Astrocyte (in vitro differentiated cells and primary cell): ENCODE results near the gene TMEM219. TPM values are rescaled to one million over a fixed set of nuclear protein-coding genes. Genes with fewer than 3 reads are reported as not detected.
"Not testable (repeated sequence)": the region's sequence is repeated elsewhere in the genome, so short reads cannot be mapped to it uniquely, and the experiment has no call there.

ENCODE experiments used
- DNase-seq: peaks from one replicate; pipeline ENCODE4 v3.0.0-alpha.2; 2010; ENCODE audit warnings: low read depth
- FAIRE-seq: peaks from 2 replicates; lab custom pipeline; 2011; peaks lifted over from hg19 to GRCh38; lab: Jason Lieb, UNC
- H2AFZ ChIP-seq: 2 replicates; pipeline ENCODE4 v1.6.0; 2012; ENCODE audit warnings: low read depth, low read length, inconsistent platforms
- H3K27ac ChIP-seq: 2 replicates; pipeline ENCODE4 v1.5.1; 2011; ENCODE audit warnings: low read depth, low read length, inconsistent platforms
- H3K27me3 ChIP-seq: 2 replicates; pipeline ENCODE4 v1.6.0; 2011; ENCODE audit warnings: low read length, inconsistent platforms; ENCODE audit not compliant: insufficient read depth
- H3K36me3 ChIP-seq: 2 replicates; pipeline ENCODE4 v1.5.1; 2011; ENCODE audit warnings: low read length, inconsistent platforms; ENCODE audit not compliant: insufficient read depth
- H3K4me1 ChIP-seq: 2 replicates; pipeline ENCODE4 v1.5.1; 2011; ENCODE audit warnings: low read length, inconsistent platforms; ENCODE audit not compliant: insufficient read depth
- H3K4me2 ChIP-seq: 2 replicates; pipeline ENCODE4 v1.6.0; 2012; ENCODE audit warnings: low read length, inconsistent platforms
- H3K4me3 ChIP-seq: 2 replicates; pipeline ENCODE4 v1.5.1; 2011; ENCODE audit warnings: low read depth, mild to moderate bottlenecking, low read length, inconsistent platforms; ENCODE audit not compliant: insufficient read depth
- H3K79me2 ChIP-seq: 2 replicates; pipeline ENCODE4 v1.6.0; 2012; ENCODE audit warnings: mild to moderate bottlenecking, low read length, inconsistent platforms; ENCODE audit not compliant: insufficient read depth
- H3K9ac ChIP-seq: 2 replicates; pipeline ENCODE4 v1.6.0; 2012; ENCODE audit warnings: mild to moderate bottlenecking, low read length, inconsistent platforms
- H3K9me3 ChIP-seq: 2 replicates; pipeline ENCODE4 v1.5.1; 2012; ENCODE audit warnings: low read depth, mild to moderate bottlenecking, low read length, inconsistent platforms; ENCODE audit not compliant: insufficient read depth
- H4K20me1 ChIP-seq: 2 replicates; pipeline ENCODE4 v1.6.0; 2012; ENCODE audit warnings: low read length, inconsistent platforms; ENCODE audit not compliant: insufficient read depth
- H3K27ac Mint-ChIP-seq: one replicate; pipeline ENCODE4 v1.8.0; 2021; ENCODE audit warnings: mild to moderate bottlenecking, mixed read lengths; ENCODE audit not compliant: unreplicated experiment
- H3K27me3 Mint-ChIP-seq: one replicate; pipeline ENCODE4 v1.8.0; 2021; ENCODE audit warnings: low read depth, mixed read lengths; ENCODE audit not compliant: unreplicated experiment
- H3K36me3 Mint-ChIP-seq: one replicate; pipeline ENCODE4 v1.8.0; 2021; ENCODE audit warnings: low read depth, mixed read lengths; ENCODE audit not compliant: unreplicated experiment
- H3K4me1 Mint-ChIP-seq: one replicate; pipeline ENCODE4 v1.8.0; 2021; ENCODE audit warnings: low read depth, mixed read lengths; ENCODE audit not compliant: unreplicated experiment
- H3K4me3 Mint-ChIP-seq: one replicate; pipeline ENCODE4 v1.8.0; 2021; ENCODE audit warnings: mild to moderate bottlenecking, moderate library complexity, mixed read lengths; ENCODE audit not compliant: unreplicated experiment
- H3K9me3 Mint-ChIP-seq: one replicate; pipeline ENCODE4 v1.8.0; 2021; ENCODE audit warnings: mild to moderate bottlenecking, mixed read lengths; ENCODE audit not compliant: unreplicated experiment
- EZH2 ChIP-seq: IDR thresholded peaks from 2 replicates; pipeline ENCODE4 v1.6.1; 2012; ENCODE audit warnings: mild to moderate bottlenecking, low read length, inconsistent platforms; ENCODE audit not compliant: insufficient read depth
- total RNA-seq: library from RNA; stranded (reverse); gene quantifications from 2 replicates; pipeline ENCODE4 v1.2.1, GENCODE V29; 2021
- TF ChIP-seq, protein P1 (sequence below): IDR thresholded peaks from 2 replicates; pipeline ENCODE4 v1.5.1; 2011; ENCODE audit warnings: low read depth, mild to moderate bottlenecking, inconsistent platforms, low read length, moderate library complexity; ENCODE audit not compliant: insufficient read depth

Gene TMEM219
- total RNA-seq, 1 donor from 2014 or later = 96.6 TPM

DNA sequence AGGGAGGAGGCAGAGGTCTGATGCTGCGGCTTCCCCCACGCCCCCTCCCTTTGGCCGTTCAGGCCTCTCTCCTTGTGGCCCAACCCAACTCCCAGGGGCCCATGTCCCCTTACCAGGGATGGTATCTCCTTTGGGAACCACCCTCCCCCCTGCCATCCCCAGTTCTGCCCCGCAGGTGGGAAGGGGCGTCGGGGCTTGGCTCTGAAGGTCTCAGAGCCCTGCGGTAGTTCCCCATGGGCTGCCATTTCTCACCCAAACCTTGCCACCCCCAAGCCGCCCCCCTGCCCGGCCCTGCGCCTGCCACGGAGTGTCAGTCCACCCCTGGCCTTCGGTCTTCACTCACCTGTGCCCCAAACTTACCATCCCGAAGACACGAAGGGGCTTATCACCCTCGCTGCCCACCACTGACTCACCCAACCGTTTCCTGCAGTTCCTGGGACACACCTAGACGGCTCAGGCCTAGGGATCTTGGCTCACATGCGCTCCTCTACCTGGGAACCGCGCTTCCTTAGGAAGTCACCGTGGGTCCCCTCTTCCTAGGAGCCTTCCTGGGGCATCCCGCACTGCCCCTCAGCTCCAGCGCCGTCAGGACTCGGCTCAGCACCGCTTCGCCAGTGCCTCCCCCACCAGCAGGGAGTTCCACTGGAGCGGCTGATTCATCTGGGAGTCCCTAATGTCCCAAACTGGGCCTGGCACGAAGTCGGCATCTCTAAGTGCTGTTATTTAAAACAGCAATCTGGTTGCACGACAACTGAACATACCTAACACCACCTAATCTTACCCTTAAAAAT lies 50.0 kb downstream of the TMEM219 start:
- DNase-seq = no peak
- Histone ChIP-seq H2AFZ (no peak overlapping the region), H3K79me2 (no peaks in the 10 kb centered on the region), H3K4me1 (peaks cover 5% of the 10 kb centered on the region), H3K9me3 (no peaks in the 10 kb centered on the region), H3K27me3 (peaks cover 8% of the 10 kb centered on the region), H4K20me1 (no peaks in the 10 kb centered on the region), H3K36me3 (no peaks in the 10 kb centered on the region), H3K4me3 (no peak overlapping the region), H3K9ac (no peak overlapping the region), H3K27ac (no peak overlapping the region), H3K4me2 (peak overlapping the region; percentile 77)
- H3K27ac Mint-ChIP-seq = no peak overlapping the region
- TF ChIP-seq, protein P1, sequence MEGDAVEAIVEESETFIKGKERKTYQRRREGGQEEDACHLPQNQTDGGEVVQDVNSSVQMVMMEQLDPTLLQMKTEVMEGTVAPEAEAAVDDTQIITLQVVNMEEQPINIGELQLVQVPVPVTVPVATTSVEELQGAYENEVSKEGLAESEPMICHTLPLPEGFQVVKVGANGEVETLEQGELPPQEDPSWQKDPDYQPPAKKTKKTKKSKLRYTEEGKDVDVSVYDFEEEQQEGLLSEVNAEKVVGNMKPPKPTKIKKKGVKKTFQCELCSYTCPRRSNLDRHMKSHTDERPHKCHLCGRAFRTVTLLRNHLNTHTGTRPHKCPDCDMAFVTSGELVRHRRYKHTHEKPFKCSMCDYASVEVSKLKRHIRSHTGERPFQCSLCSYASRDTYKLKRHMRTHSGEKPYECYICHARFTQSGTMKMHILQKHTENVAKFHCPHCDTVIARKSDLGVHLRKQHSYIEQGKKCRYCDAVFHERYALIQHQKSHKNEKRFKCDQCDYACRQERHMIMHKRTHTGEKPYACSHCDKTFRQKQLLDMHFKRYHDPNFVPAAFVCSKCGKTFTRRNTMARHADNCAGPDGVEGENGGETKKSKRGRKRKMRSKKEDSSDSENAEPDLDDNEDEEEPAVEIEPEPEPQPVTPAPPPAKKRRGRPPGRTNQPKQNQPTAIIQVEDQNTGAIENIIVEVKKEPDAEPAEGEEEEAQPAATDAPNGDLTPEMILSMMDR = no peak
- peak; percentile 46 for TF ChIP-seq EZH2
- H3K4me3 Mint-ChIP-seq = peak overlapping the region; percentile 72
- H3K4me1 Mint-ChIP-seq = no peaks in the 10 kb centered on the region
- FAIRE-seq = no peak
- no peaks in the 10 kb centered on the region for H3K36me3 Mint-ChIP-seq
- no peaks in the 10 kb centered on the region for H3K9me3 Mint-ChIP-seq
- peaks cover 30% of the 10 kb centered on the region for H3K27me3 Mint-ChIP-seq

DNA sequence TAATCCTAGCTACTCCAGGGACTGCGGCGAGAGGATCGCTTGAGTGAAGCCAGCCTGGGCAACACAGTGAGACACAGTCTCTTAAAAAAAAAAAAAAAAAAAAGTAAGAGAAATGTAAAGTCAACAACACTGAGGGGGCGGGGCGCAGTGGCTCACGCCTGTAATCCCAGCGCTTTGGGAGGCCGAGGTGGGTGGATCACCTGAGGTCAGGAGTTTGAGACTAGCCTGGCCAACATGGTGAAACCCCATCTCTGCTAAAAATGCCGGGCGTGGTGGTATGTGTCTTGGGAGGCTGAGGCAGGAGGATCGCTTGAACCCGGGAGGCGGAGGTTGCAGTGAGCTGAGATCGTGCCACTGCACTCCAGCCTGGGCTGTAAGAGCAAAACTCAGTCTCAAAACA lies 50.7 kb downstream of the TMEM219 start:
- not testable (repeated sequence) for H3K79me2 ChIP-seq, H3K4me1 Mint-ChIP-seq, H3K9me3 ChIP-seq, FAIRE-seq, H4K20me1 ChIP-seq, H3K9me3 Mint-ChIP-seq, H3K27me3 ChIP-seq, H3K4me3 ChIP-seq, H3K27ac Mint-ChIP-seq, H2AFZ ChIP-seq, H3K36me3 Mint-ChIP-seq, DNase-seq, H3K27ac ChIP-seq, H3K4me1 ChIP-seq, H3K9ac ChIP-seq, H3K36me3 ChIP-seq, H3K4me2 ChIP-seq
- peaks cover 30% of the 10 kb centered on the region for H3K27me3 Mint-ChIP-seq
- peak overlapping the region; percentile 14 for H3K4me3 Mint-ChIP-seq

DNA sequence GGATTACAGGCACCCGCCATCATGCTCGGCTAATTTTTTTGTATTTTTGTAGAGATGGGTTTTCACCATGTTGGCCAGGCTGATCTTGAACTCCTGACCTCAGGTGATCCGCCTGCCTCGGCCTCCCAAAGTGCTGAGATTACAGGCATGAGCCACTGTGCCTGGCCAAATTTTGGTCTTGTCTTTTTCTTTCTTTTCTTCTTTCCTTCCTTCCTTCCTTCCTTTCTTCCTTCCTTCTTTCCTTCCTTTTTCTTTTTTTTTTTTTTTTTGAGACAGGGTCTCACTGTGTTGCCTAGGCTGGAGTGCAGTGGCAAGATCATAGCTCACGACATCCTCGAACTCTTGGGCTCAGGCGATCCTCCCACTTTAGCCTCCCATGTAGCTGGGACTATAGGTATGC lies 53.6 kb downstream of the TMEM219 start:
- H3K4me3 Mint-ChIP-seq, H2AFZ ChIP-seq, FAIRE-seq, H3K79me2 ChIP-seq, H3K9me3 Mint-ChIP-seq, H3K36me3 Mint-ChIP-seq, H3K36me3 ChIP-seq, DNase-seq, H3K27me3 ChIP-seq, H3K27ac Mint-ChIP-seq, H3K9ac ChIP-seq, H3K4me2 ChIP-seq, H4K20me1 ChIP-seq, H3K4me1 Mint-ChIP-seq, H3K9me3 ChIP-seq, H3K4me3 ChIP-seq, H3K27ac ChIP-seq, H3K4me1 ChIP-seq: not testable (repeated sequence)
- peaks cover 15% of the 10 kb centered on the region for H3K27me3 Mint-ChIP-seq
